Caco-2 (cell line): Measurements from ENCODE around the gene PRB2. TPM values are rescaled to one million over a fixed set of nuclear protein-coding genes. Genes with fewer than 3 reads are reported as not detected.
"Not testable (repeated sequence)": the region's sequence is repeated elsewhere in the genome, so short reads cannot be mapped to it uniquely, and the experiment has no call there.

ENCODE experiments used
- BruUV-seq: library from RNA; stranded (reverse); fragments of 400-500 nt; replicated peaks from 2 replicates; lab custom pipeline; 2021; lab: Mats Ljungman, UMichigan
- CTCF ChIA-PET: fragments of 300-600 bp; sonication (Branson Sonifier 250); formaldehyde crosslinking; loops from one replicate; lab custom pipeline; 2022; ENCODE audit warnings: antibody characterized with exemption; lab: Charles Lee
- POLR2A ChIA-PET: fragments of 300-600 bp; sonication (Branson Sonifier 250); formaldehyde crosslinking; loops from one replicate; lab custom pipeline; 2022; ENCODE audit warnings: antibody characterized with exemption; lab: Charles Lee
- DNase-seq, 2 experiments: peaks; one replicate each; pipeline versions ENCODE4 v3.0.0 to v3.0.0-alpha.2; 2020 to 2022
- H3K27me3 ChIP-seq: replicated peaks from 2 replicates; pipeline ENCODE4 v1.6.0; 2011; ENCODE audit warnings: low read length; ENCODE audit not compliant: control insufficient read depth, insufficient read depth
- H3K36me3 ChIP-seq: 2 replicates; pipeline ENCODE4 v1.5.1; 2011; ENCODE audit warnings: low read length; ENCODE audit not compliant: control insufficient read depth, insufficient read depth
- H3K4me1 ChIP-seq: fragments of 250-450 bp; sonication (Bioruptor Pico); 2 replicates; pipeline ENCODE4 v1.5.1; 2020; ENCODE audit warnings: mild to moderate bottlenecking
- H3K4me3 ChIP-seq: 2 replicates; pipeline ENCODE4 v1.5.1; 2011; ENCODE audit warnings: low read depth, mild to moderate bottlenecking, control low read depth, low read length
- H3K9me3 ChIP-seq: fragments of 250-450 bp; sonication (Bioruptor Pico); 2 replicates; pipeline ENCODE4 v1.5.1; 2020; ENCODE audit warnings: mild to moderate bottlenecking, moderate library complexity
- H3K27ac Mint-ChIP-seq: one replicate; pipeline ENCODE4 v1.8.0; 2022; ENCODE audit warnings: mixed read lengths; ENCODE audit not compliant: unreplicated experiment
- H3K27me3 Mint-ChIP-seq: one replicate; pipeline ENCODE4 v1.8.0; 2022; ENCODE audit warnings: mixed read lengths; ENCODE audit not compliant: insufficient read depth, unreplicated experiment
- H3K36me3 Mint-ChIP-seq: one replicate; pipeline ENCODE4 v1.8.0; 2022; ENCODE audit warnings: mild to moderate bottlenecking, mixed read lengths; ENCODE audit not compliant: insufficient read depth, unreplicated experiment
- H3K4me1 Mint-ChIP-seq: one replicate; pipeline ENCODE4 v1.8.0; 2022; ENCODE audit warnings: low read depth, mixed read lengths; ENCODE audit not compliant: unreplicated experiment
- H3K4me3 Mint-ChIP-seq: one replicate; pipeline ENCODE4 v1.8.0; 2022; ENCODE audit warnings: mild to moderate bottlenecking, moderate library complexity, mixed read lengths; ENCODE audit not compliant: unreplicated experiment
- H3K9me3 Mint-ChIP-seq: one replicate; pipeline ENCODE4 v1.8.0; 2022; ENCODE audit warnings: mixed read lengths; ENCODE audit not compliant: unreplicated experiment
- intact Hi-C: fragments of 100-400 bp; cut with micrococcal nuclease; formaldehyde crosslinking; loops from one replicate; pipeline ENCODE4 v1.10.0; 2022; ENCODE audit not compliant: unreplicated experiment
- total RNA-seq: library from RNA; stranded (reverse); gene quantifications from 2 replicates; pipeline ENCODE4 v1.2.3, GENCODE V29; 2022
- TF ChIP-seq, protein P1 (sequence below), 2 experiments: fragments of 200-600 bp in 1 of 2; IDR thresholded peaks; 1 replicate in 1 of 2; 2 replicates in 1 of 2; pipeline versions ENCODE4 v1.5.1 to v1.8.0; 2011 to 2022; ENCODE audit warnings: antibody characterized with exemption in 1 of 2, control low read depth in 1 of 2, inconsistent platforms in 1 of 2, low read depth in 1 of 2, low read length in 1 of 2, mild to moderate bottlenecking in 1 of 2, moderate library complexity in 1 of 2; ENCODE audit not compliant: insufficient read depth in 1 of 2, severe bottlenecking in 1 of 2, unreplicated experiment in 1 of 2

Gene PRB2
- total RNA-seq, 1 experiment from 2014 or later: not detected

DNA sequence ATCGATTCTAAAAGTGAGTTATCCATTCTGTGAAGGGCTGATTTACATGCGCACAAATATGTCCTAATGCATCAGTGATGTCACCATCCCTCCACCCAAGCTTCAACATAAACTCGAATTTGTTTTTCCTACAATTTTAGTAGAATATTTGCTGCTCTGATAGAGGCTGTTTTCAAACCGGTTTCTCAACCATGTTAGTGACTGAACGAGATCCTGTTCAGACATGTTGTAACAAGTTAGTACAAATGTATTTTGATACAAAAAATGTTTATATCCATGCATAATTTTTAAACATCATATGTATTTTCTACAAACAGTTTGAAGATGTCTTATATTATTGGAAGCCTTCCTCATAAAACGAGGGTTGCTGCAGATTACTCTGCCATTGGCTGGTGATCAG is 12.7 kb upstream of the PRB2 start:
- H3K27me3 ChIP-seq: no peaks in the 10 kb centered on the region; the same call in 1 of the 2 replicates

DNA sequence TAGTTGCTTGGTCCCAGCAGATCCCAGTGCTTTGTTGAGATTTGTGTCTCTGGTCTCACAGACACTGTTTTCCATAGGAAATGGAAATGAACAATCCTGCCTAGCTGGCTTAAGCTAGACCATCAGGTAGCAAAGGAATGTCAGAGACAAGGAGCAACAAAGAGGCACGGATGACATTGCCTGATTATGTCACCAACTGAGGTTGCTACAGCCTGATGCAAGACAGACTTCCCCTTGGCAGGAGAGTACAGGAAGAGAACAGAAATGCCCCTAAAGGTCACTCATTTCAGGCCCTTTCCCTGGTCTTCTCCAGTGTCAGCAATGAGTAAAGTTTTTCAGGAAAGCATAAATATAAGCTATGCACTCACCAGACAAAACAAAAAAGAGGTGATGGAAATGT is 2.0 kb upstream of the PRB2 start:
- H3K4me3 ChIP-seq: no peak overlapping the region
- no TSS peak for BruUV-seq
- no peak overlapping the region for H3K4me3 Mint-ChIP-seq
- H3K9me3 Mint-ChIP-seq: no peaks in the 10 kb centered on the region
- no peaks in the 10 kb centered on the region for H3K36me3 ChIP-seq
- H3K9me3 ChIP-seq: peaks cover 3% of the 10 kb centered on the region; the same call in 1 of the 2 replicates
- intact Hi-C loops: no loop called here
- ChIA-PET POLR2A (no interaction called here), CTCF (no interaction called here)
- H3K4me1 ChIP-seq: no peaks in the 10 kb centered on the region
- H3K27me3 Mint-ChIP-seq: peaks cover 16% of the 10 kb centered on the region
- H3K27ac Mint-ChIP-seq: no peak overlapping the region
- H3K36me3 Mint-ChIP-seq: no peaks in the 10 kb centered on the region
- DNase-seq: no peak
- H3K4me1 Mint-ChIP-seq: no peaks in the 10 kb centered on the region
- peaks cover 2% of the 10 kb centered on the region; the same call in 1 of the 2 replicates for H3K27me3 ChIP-seq
- TF ChIP-seq, protein P1, sequence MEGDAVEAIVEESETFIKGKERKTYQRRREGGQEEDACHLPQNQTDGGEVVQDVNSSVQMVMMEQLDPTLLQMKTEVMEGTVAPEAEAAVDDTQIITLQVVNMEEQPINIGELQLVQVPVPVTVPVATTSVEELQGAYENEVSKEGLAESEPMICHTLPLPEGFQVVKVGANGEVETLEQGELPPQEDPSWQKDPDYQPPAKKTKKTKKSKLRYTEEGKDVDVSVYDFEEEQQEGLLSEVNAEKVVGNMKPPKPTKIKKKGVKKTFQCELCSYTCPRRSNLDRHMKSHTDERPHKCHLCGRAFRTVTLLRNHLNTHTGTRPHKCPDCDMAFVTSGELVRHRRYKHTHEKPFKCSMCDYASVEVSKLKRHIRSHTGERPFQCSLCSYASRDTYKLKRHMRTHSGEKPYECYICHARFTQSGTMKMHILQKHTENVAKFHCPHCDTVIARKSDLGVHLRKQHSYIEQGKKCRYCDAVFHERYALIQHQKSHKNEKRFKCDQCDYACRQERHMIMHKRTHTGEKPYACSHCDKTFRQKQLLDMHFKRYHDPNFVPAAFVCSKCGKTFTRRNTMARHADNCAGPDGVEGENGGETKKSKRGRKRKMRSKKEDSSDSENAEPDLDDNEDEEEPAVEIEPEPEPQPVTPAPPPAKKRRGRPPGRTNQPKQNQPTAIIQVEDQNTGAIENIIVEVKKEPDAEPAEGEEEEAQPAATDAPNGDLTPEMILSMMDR (IDR thresholded peaks at IDR 0.05; ENCODE audit: insufficient read depth in 1 of 2, low read depth in 1 of 2, low read length in 1 of 2, severe bottlenecking in 1 of 2, unreplicated experiment in 1 of 2): no peak

More for the DNA sequence above, 12.7 kb upstream of the PRB2 start:
- TF ChIP-seq, protein P1 (IDR thresholded peaks at IDR 0.05; ENCODE audit: insufficient read depth in 1 of 2, low read depth in 1 of 2, low read length in 1 of 2, severe bottlenecking in 1 of 2, unreplicated experiment in 1 of 2): no peak
- H3K4me1 Mint-ChIP-seq: no peaks in the 10 kb centered on the region
- intact Hi-C loops: no loop called here
- peaks cover 9% of the 10 kb centered on the region for H3K9me3 ChIP-seq
- POLR2A ChIA-PET: no interaction called here
- H3K4me3 ChIP-seq: no peak overlapping the region
- no peak overlapping the region for H3K27ac Mint-ChIP-seq
- CTCF ChIA-PET: no interaction called here
- H3K4me1 ChIP-seq: no peaks in the 10 kb centered on the region
- no peak overlapping the region for H3K4me3 Mint-ChIP-seq
- no peak for DNase-seq
- no TSS peak for BruUV-seq
- H3K27me3 Mint-ChIP-seq: peaks cover 10% of the 10 kb centered on the region
- no peaks in the 10 kb centered on the region for H3K36me3 ChIP-seq
- peaks cover 11% of the 10 kb centered on the region for H3K9me3 Mint-ChIP-seq
- no peaks in the 10 kb centered on the region for H3K36me3 Mint-ChIP-seq

DNA sequence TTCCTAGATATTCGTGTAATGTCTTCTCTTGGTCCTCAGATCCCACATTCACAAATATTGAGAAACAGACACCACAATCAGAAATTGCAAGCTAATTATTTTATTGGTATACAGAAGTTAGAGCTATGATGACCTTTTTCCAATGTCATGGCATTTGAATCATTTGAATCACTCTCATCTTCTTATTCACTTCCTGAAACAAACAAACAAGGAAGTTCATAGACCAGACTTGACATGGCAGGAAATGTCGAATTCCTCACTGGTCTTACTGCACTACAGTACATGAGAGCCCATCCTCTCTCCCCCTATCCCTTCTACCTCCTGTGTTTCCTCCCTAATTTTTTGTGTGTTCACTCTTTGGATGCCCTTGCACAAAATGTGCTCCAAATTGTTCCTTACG is 3.9 kb downstream of the PRB2 start:
- H3K4me3 ChIP-seq, POLR2A ChIA-PET, CTCF ChIA-PET, H3K36me3 ChIP-seq, H3K9me3 Mint-ChIP-seq, H3K4me1 Mint-ChIP-seq, H3K9me3 ChIP-seq, H3K4me1 ChIP-seq, H3K27me3 Mint-ChIP-seq, H3K27me3 ChIP-seq, H3K27ac Mint-ChIP-seq, BruUV-seq, H3K4me3 Mint-ChIP-seq, DNase-seq, H3K36me3 Mint-ChIP-seq: not testable (repeated sequence)
- intact Hi-C loops: loop anchor here (2.0 kb wide), 1 partner anchor 37 kb away; no protein-coding TSS in a partner anchor

DNA sequence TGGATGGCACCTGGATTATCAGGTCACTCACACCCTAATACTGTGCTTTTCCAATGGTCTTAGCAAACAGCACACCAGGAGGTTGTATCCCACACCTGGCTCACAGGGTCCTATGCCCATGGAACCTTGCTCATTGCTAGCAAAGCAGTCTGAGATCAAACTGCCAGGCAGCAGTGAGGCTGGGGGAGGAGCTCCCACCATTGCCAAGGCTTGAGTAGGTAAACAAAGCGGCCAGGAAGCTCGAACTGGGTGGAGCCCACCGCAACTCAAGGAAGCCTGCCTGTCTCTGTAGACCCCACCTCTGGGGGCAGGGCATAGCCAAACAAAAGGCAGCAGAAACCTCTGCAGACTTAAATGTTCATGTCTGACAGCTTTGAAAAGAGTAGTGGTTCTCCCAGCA is 17.9 kb downstream of the PRB2 start:
- H3K4me1 Mint-ChIP-seq, H3K36me3 ChIP-seq, H3K27me3 ChIP-seq, H3K27ac Mint-ChIP-seq, H3K9me3 ChIP-seq, H3K36me3 Mint-ChIP-seq, intact Hi-C loops, CTCF ChIA-PET, H3K4me3 ChIP-seq, BruUV-seq, H3K4me3 Mint-ChIP-seq, POLR2A ChIA-PET, H3K27me3 Mint-ChIP-seq, H3K4me1 ChIP-seq: not testable (repeated sequence)
- peak in 1 of 2 experiments; percentile 31 for DNase-seq
- peaks cover 45% of the 10 kb centered on the region for H3K9me3 Mint-ChIP-seq
